T-helper 17 cell (primary cell): ENCODE results near the gene MED15. TPM values are rescaled to one million over a fixed set of nuclear protein-coding genes. Genes with fewer than 3 reads are reported as not detected.

Experiments used
- ATAC-seq: fragments of 150-1000 bp; cut with Tn5 transposase; 2 replicates; pipeline ENCODE4 v1.10.0; 2021; ENCODE audit warnings: mild to moderate bottlenecking, moderate library complexity
- DNase-seq, 3 donors: peaks; one replicate each; pipeline versions ENCODE4 v3.0.0 to v3.0.0-alpha.2; 2020 to 2021
- H3K9me3 ChIP-seq: one replicate; pipeline ENCODE4 v1.7.0; 2013; ENCODE audit warnings: low read length, mild to moderate bottlenecking; ENCODE audit not compliant: control insufficient read depth, poor library complexity, severe bottlenecking
- H3K27ac Mint-ChIP-seq: one replicate; pipeline ENCODE4 v1.8.0; 2022; ENCODE audit warnings: mild to moderate bottlenecking, moderate library complexity, mixed read lengths
- H3K27me3 Mint-ChIP-seq: one replicate; pipeline ENCODE4 v1.8.0; 2022; ENCODE audit warnings: mixed read lengths
- H3K36me3 Mint-ChIP-seq: one replicate; pipeline ENCODE4 v1.8.0; 2022; ENCODE audit warnings: low read depth, mixed read lengths
- H3K4me1 Mint-ChIP-seq: one replicate; pipeline ENCODE4 v1.8.0; 2022; ENCODE audit warnings: mild to moderate bottlenecking, mixed read lengths
- H3K4me3 Mint-ChIP-seq: one replicate; pipeline ENCODE4 v1.8.0; 2022; ENCODE audit warnings: mild to moderate bottlenecking, moderate library complexity, mixed read lengths
- total RNA-seq, 4 donors: library from RNA in 2 of 4; stranded (reverse) in 2 of 4; gene quantifications; one replicate each; pipeline ENCODE4 v1.2.3 and lab custom pipeline; 2022 to 2026

MED15 gene
- total RNA-seq, 2 donors from 2014 or later: 207 to 251 TPM

GRCh38 chr22:20563466-20563906 is 56.1 kb downstream of the MED15 start:
- ATAC-seq: no peak
- H3K4me1 Mint-ChIP-seq: peaks cover 41% of the 10 kb centered on the region
- H3K9me3 ChIP-seq: peaks cover 4% of the 10 kb centered on the region
- peaks cover 14% of the 10 kb centered on the region for H3K36me3 Mint-ChIP-seq
- peak overlapping the region; percentile 72 for H3K4me3 Mint-ChIP-seq
- no peaks in the 10 kb centered on the region for H3K27me3 Mint-ChIP-seq
- no peak for DNase-seq
- peak overlapping the region; percentile 91 for H3K27ac Mint-ChIP-seq

DNA sequence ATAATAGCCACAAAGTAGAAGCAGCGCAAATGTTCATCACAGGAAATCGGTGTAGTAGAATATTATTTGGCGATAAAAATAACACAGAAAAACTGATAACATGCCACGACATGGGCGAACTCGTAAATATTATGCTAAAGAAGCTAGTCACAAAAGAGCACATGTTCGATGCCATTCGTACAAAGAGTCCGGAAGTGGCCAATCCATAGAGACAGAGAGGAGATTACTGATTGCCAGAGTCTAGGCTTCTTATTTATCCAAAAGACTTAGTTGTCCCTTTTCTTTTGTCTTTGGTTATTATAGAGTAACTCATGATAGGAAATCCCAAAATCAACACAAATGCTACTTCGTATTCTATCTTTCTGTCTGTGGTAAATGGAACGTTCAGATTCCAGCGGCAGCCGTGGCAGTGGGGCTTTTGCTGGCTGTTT is 56.5 kb downstream of the MED15 start:
- H3K27ac Mint-ChIP-seq: peak overlapping the region; percentile 91
- ATAC-seq (no peak), DNase-seq (no peak)
- peak overlapping the region; percentile 72 for H3K4me3 Mint-ChIP-seq
- peaks cover under 1% of the 10 kb centered on the region for H3K9me3 ChIP-seq
- peaks cover 11% of the 10 kb centered on the region for H3K36me3 Mint-ChIP-seq
- H3K27me3 Mint-ChIP-seq: no peaks in the 10 kb centered on the region
- peaks cover 44% of the 10 kb centered on the region for H3K4me1 Mint-ChIP-seq

DNA sequence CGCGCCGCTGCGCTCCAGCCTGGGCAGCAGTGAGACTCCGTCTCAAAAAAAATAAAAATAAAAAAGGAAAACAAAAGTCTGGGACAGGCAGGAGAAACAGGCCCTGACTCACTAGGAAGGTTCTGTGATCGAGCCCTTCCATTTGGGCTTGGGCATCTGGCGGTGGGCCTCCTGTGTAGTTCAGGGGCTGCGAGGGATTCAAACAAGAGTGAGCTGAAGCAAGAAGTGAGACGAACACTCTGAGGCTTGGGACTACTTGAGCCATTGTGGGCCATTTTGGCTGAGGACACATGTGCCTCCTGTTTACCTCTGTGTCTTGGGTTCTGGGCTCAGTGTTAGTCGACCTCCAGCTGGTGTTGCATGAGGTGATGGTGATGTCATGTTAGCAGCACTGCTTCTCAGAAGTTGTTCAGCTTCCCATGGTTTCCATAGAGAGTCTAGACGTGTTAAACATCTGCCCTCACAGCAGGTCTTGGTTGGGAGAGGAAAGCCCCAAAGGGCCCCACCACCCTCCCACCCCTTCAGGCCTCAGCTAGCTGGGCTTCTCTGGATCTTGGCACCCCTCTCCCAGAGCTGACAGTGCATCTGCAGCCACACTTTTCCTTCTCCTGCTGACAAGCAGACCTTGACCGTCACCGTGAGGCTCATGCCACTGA is 57.8 kb downstream of the MED15 start:
- Mint-ChIP-seq H3K4me3 (peak overlapping the region; percentile 55), H3K4me1 (peaks cover 54% of the 10 kb centered on the region), H3K27ac (peak overlapping the region; percentile 91), H3K36me3 (peaks cover 7% of the 10 kb centered on the region), H3K27me3 (no peaks in the 10 kb centered on the region)
- DNase-seq (no peak), ATAC-seq (no peak)
- H3K9me3 ChIP-seq: no peaks in the 10 kb centered on the region

- ATAC-seq (no peak), DNase-seq (no peak)
- H3K4me1 Mint-ChIP-seq: peaks cover 55% of the 10 kb centered on the region
- no peaks in the 10 kb centered on the region for H3K27me3 Mint-ChIP-seq
- peaks cover 5% of the 10 kb centered on the region for H3K36me3 Mint-ChIP-seq
- no peaks in the 10 kb centered on the region for H3K9me3 ChIP-seq
- peak overlapping the region; percentile 55 for H3K4me3 Mint-ChIP-seq
- peak overlapping the region; percentile 91 for H3K27ac Mint-ChIP-seq
Measured at GRCh38 chr22:20565761-20566160, 58.4 kb downstream of the MED15 start.

GRCh38 chr22:20566420-20567260 is 59.2 kb downstream of the MED15 start:
- peak overlapping the region; percentile 86 for H3K4me3 Mint-ChIP-seq
- peaks cover 4% of the 10 kb centered on the region for H3K36me3 Mint-ChIP-seq
- no peaks in the 10 kb centered on the region for H3K27me3 Mint-ChIP-seq
- DNase-seq (peak; percentile 33 to 65 (median 59)), ATAC-seq (peak; percentile 69)
- H3K4me1 Mint-ChIP-seq: peaks cover 57% of the 10 kb centered on the region
- H3K9me3 ChIP-seq: no peaks in the 10 kb centered on the region
- H3K27ac Mint-ChIP-seq: peak overlapping the region; percentile 91

GRCh38 chr22:20567371-20567847 is 60.0 kb downstream of the MED15 start:
- peaks cover 4% of the 10 kb centered on the region for H3K36me3 Mint-ChIP-seq
- ATAC-seq: no peak

DNA sequence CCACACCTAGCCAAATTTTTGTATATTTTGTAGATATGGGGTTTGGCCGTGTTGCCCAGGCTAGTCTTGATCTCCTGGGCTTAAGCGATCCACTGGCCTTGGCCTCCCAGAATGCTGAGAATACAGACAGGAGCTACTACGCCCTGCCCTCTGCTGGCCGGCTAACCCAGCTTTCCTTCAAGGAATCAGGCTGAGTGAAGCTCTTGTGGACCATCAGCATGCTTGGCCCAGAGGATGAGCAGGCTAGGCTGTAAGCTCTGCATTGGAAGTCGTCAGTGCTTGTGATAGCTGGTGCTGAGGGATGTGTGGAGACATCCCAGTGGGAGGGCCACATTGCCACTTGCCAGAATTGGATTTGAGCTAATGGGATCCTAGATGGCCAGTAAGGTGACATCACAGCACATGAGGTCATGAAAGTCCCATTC is 60.6 kb downstream of the MED15 start:
- H3K36me3 Mint-ChIP-seq: peaks cover 4% of the 10 kb centered on the region
- ATAC-seq (no peak), DNase-seq (no peak)
- H3K27ac Mint-ChIP-seq: peak overlapping the region; percentile 91
- peak overlapping the region; percentile 86 for H3K4me3 Mint-ChIP-seq
- H3K9me3 ChIP-seq: no peaks in the 10 kb centered on the region
- no peaks in the 10 kb centered on the region for H3K27me3 Mint-ChIP-seq
- H3K4me1 Mint-ChIP-seq: peaks cover 59% of the 10 kb centered on the region

More at GRCh38 chr22:20567371-20567847, 60.0 kb downstream of the MED15 start:
- H3K27me3 Mint-ChIP-seq: no peaks in the 10 kb centered on the region
- DNase-seq: no peak
- peaks cover 59% of the 10 kb centered on the region for H3K4me1 Mint-ChIP-seq
- H3K27ac Mint-ChIP-seq: peak overlapping the region; percentile 91
- H3K4me3 Mint-ChIP-seq: peak overlapping the region; percentile 86
- H3K9me3 ChIP-seq: no peaks in the 10 kb centered on the region

DNA sequence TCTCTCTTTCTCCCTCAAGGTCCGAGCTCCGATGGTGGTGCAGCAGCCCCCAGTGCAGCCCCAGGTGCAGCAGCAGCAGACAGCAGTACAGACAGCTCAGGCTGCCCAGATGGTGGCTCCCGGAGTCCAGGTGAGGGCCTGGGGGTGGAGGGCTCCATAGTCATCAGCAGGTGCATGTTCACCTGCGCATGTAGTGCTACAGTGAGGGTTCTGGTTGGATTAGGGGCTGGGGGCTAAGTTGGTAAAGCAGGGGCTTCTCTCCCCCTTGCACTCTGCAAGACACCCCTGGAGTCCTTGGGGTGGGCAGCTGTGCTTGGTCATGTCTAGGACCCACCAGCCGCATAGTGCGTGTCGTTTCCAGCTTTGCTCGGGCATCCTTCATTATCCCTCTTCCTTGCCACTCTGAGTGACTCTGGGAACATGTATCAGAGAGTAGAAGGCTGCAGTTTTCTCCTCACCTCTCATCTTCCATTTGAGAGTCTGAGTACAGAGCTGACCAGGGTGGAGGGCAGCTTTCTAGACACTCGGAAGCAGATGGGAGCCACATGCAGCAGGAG is 61.2 kb downstream of the MED15 start:
- Mint-ChIP-seq H3K4me3 (peak overlapping the region; percentile 86), H3K4me1 (peaks cover 62% of the 10 kb centered on the region), H3K36me3 (peaks cover 4% of the 10 kb centered on the region), H3K27ac (peak overlapping the region; percentile 91), H3K27me3 (no peaks in the 10 kb centered on the region)
- no peak for ATAC-seq
- H3K9me3 ChIP-seq: no peaks in the 10 kb centered on the region
- no peak for DNase-seq

- H3K4me3 Mint-ChIP-seq: peak overlapping the region; percentile 86
- ATAC-seq (peak; percentile 83), DNase-seq (peak; percentile 57 to 78 (median 72))
- peak overlapping the region; percentile 91 for H3K27ac Mint-ChIP-seq
- H3K9me3 ChIP-seq: no peaks in the 10 kb centered on the region
- H3K36me3 Mint-ChIP-seq: peaks cover 4% of the 10 kb centered on the region
- H3K27me3 Mint-ChIP-seq: no peaks in the 10 kb centered on the region
- peaks cover 57% of the 10 kb centered on the region for H3K4me1 Mint-ChIP-seq
Measured at GRCh38 chr22:20569059-20570058, 61.9 kb downstream of the MED15 start.

GRCh38 chr22:20571078-20571503 is 63.7 kb downstream of the MED15 start:
- peak overlapping the region; percentile 91 for H3K27ac Mint-ChIP-seq
- H3K36me3 Mint-ChIP-seq: peaks cover 4% of the 10 kb centered on the region
- H3K27me3 Mint-ChIP-seq: no peaks in the 10 kb centered on the region
- no peak overlapping the region for H3K4me3 Mint-ChIP-seq
- DNase-seq (no peak), ATAC-seq (no peak)
- no peaks in the 10 kb centered on the region for H3K9me3 ChIP-seq
- peaks cover 48% of the 10 kb centered on the region for H3K4me1 Mint-ChIP-seq

- H3K27ac Mint-ChIP-seq: peak overlapping the region; percentile 91
- peaks cover 45% of the 10 kb centered on the region for H3K4me1 Mint-ChIP-seq
- no peaks in the 10 kb centered on the region for H3K9me3 ChIP-seq
- H3K4me3 Mint-ChIP-seq: no peak overlapping the region
- peak; percentile 43 to 60 (median 58) for DNase-seq
- no peaks in the 10 kb centered on the region for H3K27me3 Mint-ChIP-seq
- no peak for ATAC-seq
- H3K36me3 Mint-ChIP-seq: peaks cover 4% of the 10 kb centered on the region
Measured at GRCh38 chr22:20571531-20572007, 64.2 kb downstream of the MED15 start.

DNA sequence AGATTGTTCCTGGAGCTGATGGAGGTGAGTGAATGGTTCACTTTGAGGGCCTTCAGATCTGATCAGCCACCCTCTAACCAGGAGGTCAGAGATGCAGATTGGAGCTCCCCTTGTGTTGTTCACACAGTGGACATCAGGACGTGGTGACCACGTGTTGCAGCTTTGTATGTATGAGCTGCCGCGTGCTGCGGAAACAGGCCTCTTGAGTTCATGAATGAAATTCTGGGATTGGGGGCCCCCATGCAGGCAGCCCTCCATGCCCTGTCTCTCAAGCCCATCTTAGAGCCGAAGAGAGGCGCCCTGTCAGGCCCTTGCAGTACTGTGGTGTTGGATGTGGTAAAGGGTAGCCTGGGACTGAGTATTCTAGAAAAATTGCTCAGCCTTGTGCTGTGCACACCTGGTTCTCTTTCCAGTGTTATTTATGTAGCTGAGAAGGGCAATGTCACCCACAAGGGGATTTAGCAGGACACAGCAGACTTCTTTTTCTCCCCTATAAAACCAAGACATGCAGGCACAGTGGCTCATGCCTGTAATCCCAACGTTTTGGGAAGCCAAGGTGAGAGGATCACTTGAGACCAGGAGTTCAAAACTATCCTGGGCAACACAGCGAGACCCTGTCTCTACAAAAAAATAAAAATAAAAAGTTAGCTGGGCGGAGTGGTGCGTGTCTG is 64.9 kb downstream of the MED15 start:
- Mint-ChIP-seq H3K27me3 (no peaks in the 10 kb centered on the region), H3K4me1 (peaks cover 38% of the 10 kb centered on the region), H3K4me3 (peak overlapping the region; percentile 67), H3K27ac (no peak overlapping the region), H3K36me3 (peaks cover 3% of the 10 kb centered on the region)
- DNase-seq: no peak
- no peak for ATAC-seq
- no peaks in the 10 kb centered on the region for H3K9me3 ChIP-seq
